Measurements from ENCODE around the gene CIC. TPM values are rescaled to one million over a fixed set of nuclear protein-coding genes. Genes with fewer than 3 reads are reported as not detected.
"Not testable (repeated sequence)": the region's sequence is repeated elsewhere in the genome, so short reads cannot be mapped to it uniquely, and the experiment has no call there.

The CIC gene
- total RNA-seq, 1 donor from 2014 or later: 68.3 TPM

- peak; percentile 69 for DNase-seq (ENCODE audit: low spot score)
- intact Hi-C loops (cut with micrococcal nuclease): loop anchor here (1.0 to 2.0 kb wide), 2 partner anchors 11 to 55 kb away; no protein-coding TSS in a partner anchor
- no peaks in the 10 kb centered on the region for H3K9me3 Mint-ChIP-seq
- peaks cover 13% of the 10 kb centered on the region for H3K36me3 Mint-ChIP-seq (ENCODE audit: low read depth)
- peak overlapping the region; percentile 74 for H3K4me3 Mint-ChIP-seq (ENCODE audit: low read depth)
- peaks cover 18% of the 10 kb centered on the region for H3K4me1 Mint-ChIP-seq (ENCODE audit: low read depth)
- peaks cover 7% of the 10 kb centered on the region for H3K27me3 Mint-ChIP-seq (ENCODE audit: low read depth)
- peak overlapping the region; percentile 62 for H3K27ac Mint-ChIP-seq
Observed at GRCh38 chr19:42254089-42254849, 14.8 kb upstream of the CIC start.

- Mint-ChIP-seq H3K27ac (peak within 1 kb of the TSS; percentile 62), H3K4me3 (ENCODE audit: low read depth) (peak within 1 kb of the TSS; percentile 74), H3K4me1 (ENCODE audit: low read depth) (peaks cover 18% of the 10 kb centered on the region), H3K36me3 (ENCODE audit: low read depth) (peaks cover 13% of the 10 kb centered on the region), H3K9me3 (no peaks in the 10 kb centered on the region), H3K27me3 (ENCODE audit: low read depth) (peaks cover 7% of the 10 kb centered on the region)
- intact Hi-C loops (cut with micrococcal nuclease): loop anchor here (1.0 to 2.0 kb wide), 4 partner anchors 12 to 56 kb away; no protein-coding TSS in a partner anchor
- peak; percentile 91 for DNase-seq (ENCODE audit: low spot score)
Observed at GRCh38 chr19:42254850-42255765, 13.9 kb upstream of the CIC start, which contains the start of gene ERF. Gene ERF (minus strand): TSS chr19:42255128. CDS start chr19:42254999, 129 bp downstream.

GRCh38 chr19:42255766-42256745 lies 13.0 kb upstream of the CIC start:
- Mint-ChIP-seq H3K36me3 (ENCODE audit: low read depth) (peaks cover 13% of the 10 kb centered on the region), H3K4me1 (ENCODE audit: low read depth) (peaks cover 18% of the 10 kb centered on the region), H3K27ac (no peak overlapping the region), H3K4me3 (ENCODE audit: low read depth) (peak overlapping the region; percentile 50), H3K9me3 (no peaks in the 10 kb centered on the region), H3K27me3 (ENCODE audit: low read depth) (peaks cover 7% of the 10 kb centered on the region)
- intact Hi-C loops (cut with micrococcal nuclease): loop anchor here (1.0 to 2.0 kb wide), 3 partner anchors 12 to 57 kb away; no protein-coding TSS in a partner anchor
- DNase-seq (ENCODE audit: low spot score): no peak

GRCh38 chr19:42257842-42258241 lies 11.2 kb upstream of the CIC start:
- H3K4me1 Mint-ChIP-seq (ENCODE audit: low read depth); H3K9me3 Mint-ChIP-seq; H3K36me3 Mint-ChIP-seq (ENCODE audit: low read depth); H3K4me3 Mint-ChIP-seq (ENCODE audit: low read depth); H3K27me3 Mint-ChIP-seq (ENCODE audit: low read depth); intact Hi-C loops (cut with micrococcal nuclease); DNase-seq (ENCODE audit: low spot score); H3K27ac Mint-ChIP-seq: not testable (repeated sequence)

- Mint-ChIP-seq H3K4me1 (ENCODE audit: low read depth) (no peaks in the 10 kb centered on the region), H3K9me3 (no peaks in the 10 kb centered on the region), H3K4me3 (ENCODE audit: low read depth) (no peak overlapping the region), H3K36me3 (ENCODE audit: low read depth) (no peaks in the 10 kb centered on the region), H3K27ac (no peak overlapping the region), H3K27me3 (ENCODE audit: low read depth) (peaks cover 2% of the 10 kb centered on the region)
- intact Hi-C loops (cut with micrococcal nuclease): no loop called here
- DNase-seq (ENCODE audit: low spot score): no peak
Observed at GRCh38 chr19:42261763-42262162, 7.3 kb upstream of the CIC start.

- H3K9me3 Mint-ChIP-seq; H3K27me3 Mint-ChIP-seq (ENCODE audit: low read depth); intact Hi-C loops (cut with micrococcal nuclease); H3K27ac Mint-ChIP-seq; H3K4me3 Mint-ChIP-seq (ENCODE audit: low read depth); DNase-seq (ENCODE audit: low spot score); H3K36me3 Mint-ChIP-seq (ENCODE audit: low read depth): not testable (repeated sequence)
- H3K4me1 Mint-ChIP-seq (ENCODE audit: low read depth): peaks cover 19% of the 10 kb centered on the region
Observed at GRCh38 chr19:42266105-42266504, 2.9 kb upstream of the CIC start.

GRCh38 chr19:42266928-42267603 lies 2.0 kb upstream of the CIC start:
- DNase-seq (ENCODE audit: low spot score); H3K27ac Mint-ChIP-seq; H3K27me3 Mint-ChIP-seq (ENCODE audit: low read depth); intact Hi-C loops (cut with micrococcal nuclease); H3K9me3 Mint-ChIP-seq: not testable (repeated sequence)
- Mint-ChIP-seq H3K4me1 (ENCODE audit: low read depth) (peaks cover 25% of the 10 kb centered on the region), H3K36me3 (ENCODE audit: low read depth) (peaks cover 13% of the 10 kb centered on the region), H3K4me3 (ENCODE audit: low read depth) (peak overlapping the region; percentile 10)

- H3K36me3 Mint-ChIP-seq (ENCODE audit: low read depth): peaks cover 13% of the 10 kb centered on the region
- no peak overlapping the region for H3K4me3 Mint-ChIP-seq (ENCODE audit: low read depth)
- peaks cover 25% of the 10 kb centered on the region for H3K4me1 Mint-ChIP-seq (ENCODE audit: low read depth)
- no peaks in the 10 kb centered on the region for H3K27me3 Mint-ChIP-seq (ENCODE audit: low read depth)
- no peak for DNase-seq (ENCODE audit: low spot score)
- no peak overlapping the region for H3K27ac Mint-ChIP-seq
- no peaks in the 10 kb centered on the region for H3K9me3 Mint-ChIP-seq
- intact Hi-C loops (cut with micrococcal nuclease): loop anchor here (1.0 to 2.0 kb wide), 4 partner anchors 12 to 51 kb away; partner anchors contain the start of genes DEDD2 and ERF
Observed at GRCh38 chr19:42267644-42268141, 1.4 kb upstream of the CIC start.

GRCh38 chr19:42268142-42268703 lies 829 bp upstream of the CIC start:
- H3K27me3 Mint-ChIP-seq (ENCODE audit: low read depth): no peaks in the 10 kb centered on the region
- H3K4me1 Mint-ChIP-seq (ENCODE audit: low read depth): peaks cover 25% of the 10 kb centered on the region
- no peaks in the 10 kb centered on the region for H3K9me3 Mint-ChIP-seq
- no peak overlapping the region for H3K4me3 Mint-ChIP-seq (ENCODE audit: low read depth)
- H3K36me3 Mint-ChIP-seq (ENCODE audit: low read depth): peaks cover 15% of the 10 kb centered on the region
- H3K27ac Mint-ChIP-seq: no peak overlapping the region
- DNase-seq (ENCODE audit: low spot score): peak; percentile 99
- intact Hi-C loops (cut with micrococcal nuclease): loop anchor here (1.0 to 2.0 kb wide), 4 partner anchors 13 to 51 kb away; partner anchors contain the start of genes DEDD2 and ERF

GRCh38 chr19:42269478-42270345 lies 660 bp downstream of the CIC start:
- DNase-seq (ENCODE audit: low spot score): no peak
- Mint-ChIP-seq H3K27me3 (ENCODE audit: low read depth) (no peaks in the 10 kb centered on the region), H3K4me3 (ENCODE audit: low read depth) (no peak overlapping the region), H3K9me3 (no peaks in the 10 kb centered on the region), H3K27ac (peak overlapping the region; percentile 99), H3K4me1 (ENCODE audit: low read depth) (peaks cover 25% of the 10 kb centered on the region), H3K36me3 (ENCODE audit: low read depth) (peaks cover 27% of the 10 kb centered on the region)
- intact Hi-C loops (cut with micrococcal nuclease): loop anchor here (1.0 to 2.0 kb wide), 2 partner anchors 10 to 53 kb away; partner anchors contain the start of gene DEDD2

All from activated T-helper 2 cell treated with anti-CD3 and anti-CD28 coated beads, Interferon-gamma antibody, Interleukin-2, Interleukin-4, amounts not matched to agents 10 μg/mL and 5 μg/mL and 100 μg/mL, durations not matched to agents 14 hours and 24 hours and 36 hours (primary cell).